H1 (cell line): ENCODE results near the gene KAT14. TPM values are rescaled to one million over a fixed set of nuclear protein-coding genes. Genes with fewer than 3 reads are reported as not detected.

Experiments
- CTCF ChIA-PET: fragments of 300-600 bp; sonication (Branson Sonifier 250); formaldehyde crosslinking; loops from one replicate; lab custom pipeline; 2021; ENCODE audit not compliant: partially characterized antibody; lab: Charles Lee
- POLR2A ChIA-PET: fragments of 300-600 bp; sonication (Branson Sonifier 250); formaldehyde crosslinking; loops from one replicate; lab custom pipeline; 2021; ENCODE audit warnings: inconsistent platforms; ENCODE audit not compliant: partially characterized antibody; lab: Charles Lee
- DNase-seq, 2 experiments: peaks; one replicate each; pipeline versions ENCODE4 v3.0.0 to v3.0.0-alpha.2; 2010 to 2022; ENCODE audit warnings: low spot score in 2 of 2, low read depth in 1 of 2, mixed read lengths in 1 of 2
- FAIRE-seq: peaks from 2 replicates; lab custom pipeline; 2011; peaks lifted over from hg19 to GRCh38; lab: Jason Lieb, UNC
- H2AFZ ChIP-seq: 2 replicates; pipeline ENCODE4 v1.8.1; 2012; ENCODE audit warnings: low read length, inconsistent platforms
- H2AK5ac ChIP-seq: 2 replicates; pipeline ENCODE4 v1.6.1; 2013; ENCODE audit warnings: low read depth, low read length
- H2BK120ac ChIP-seq: replicated peaks from 2 replicates; pipeline ENCODE3; 2013; ENCODE audit warnings: low read depth, low read length, inconsistent platforms
- H2BK12ac ChIP-seq: 2 replicates; pipeline ENCODE4 v1.6.1; 2013; ENCODE audit warnings: low read depth, low read length
- H2BK15ac ChIP-seq: 2 replicates; pipeline ENCODE4 v1.6.1; 2013; ENCODE audit warnings: low read length
- H2BK20ac ChIP-seq: 2 replicates; pipeline ENCODE4 v1.6.1; 2013; ENCODE audit warnings: low read length
- H2BK5ac ChIP-seq: 2 replicates; pipeline ENCODE4 v1.6.1; 2013; ENCODE audit warnings: low read depth, low read length
- H3K14ac ChIP-seq: 2 replicates; pipeline ENCODE4 v1.6.1; 2013; ENCODE audit warnings: inconsistent platforms; ENCODE audit not compliant: insufficient read length
- H3K18ac ChIP-seq: 2 replicates; pipeline ENCODE4 v1.6.1; 2013; ENCODE audit warnings: low read length; ENCODE audit errors: extremely low read depth
- H3K23ac ChIP-seq: 2 replicates; pipeline ENCODE4 v1.6.1; 2013; ENCODE audit warnings: inconsistent platforms; ENCODE audit not compliant: insufficient read length
- H3K23me2 ChIP-seq: 2 replicates; pipeline ENCODE4 v1.6.1; 2013; ENCODE audit warnings: low read depth, low read length
- H3K27ac ChIP-seq: 2 replicates; pipeline ENCODE4 v1.6.1; 2011; ENCODE audit warnings: low read depth, low read length, inconsistent platforms
- H3K27me3 ChIP-seq, 4 experiments: replicated peaks in 1 of 4; 1 replicate in 1 of 4; 2 replicates in 3 of 4; pipeline versions ENCODE4 v1.6.1 to v1.8.1; 2011 to 2013; ENCODE audit warnings: low read length in 3 of 4, mild to moderate bottlenecking in 3 of 4, inconsistent platforms in 2 of 4, mixed read lengths in 2 of 4, moderate library complexity in 1 of 4; ENCODE audit not compliant: control insufficient read depth in 3 of 4, insufficient read depth in 3 of 4; ENCODE audit errors: extremely low read depth in 1 of 4
- H3K36me3 ChIP-seq, 4 experiments: 2 replicates each; pipeline versions ENCODE4 v1.6.1 to v1.8.1; 2011 to 2013; ENCODE audit warnings: mild to moderate bottlenecking in 4 of 4, low read length in 3 of 4, moderate library complexity in 2 of 4, control low read depth in 1 of 4, inconsistent platforms in 1 of 4; ENCODE audit not compliant: insufficient read depth in 4 of 4, control insufficient read depth in 2 of 4
- H3K4ac ChIP-seq: replicated peaks from 2 replicates; pipeline ENCODE3; 2013; ENCODE audit warnings: low read length, low read depth, mixed read lengths, inconsistent platforms; ENCODE audit not compliant: insufficient read length
- H3K4me1 ChIP-seq, 4 experiments: replicated peaks in 1 of 4; 1 replicate in 1 of 4; 2 replicates in 3 of 4; pipeline versions ENCODE4 v1.6.1 to v1.8.1; 2011 to 2013; ENCODE audit warnings: low read length in 3 of 4, inconsistent platforms in 2 of 4, mixed read lengths in 1 of 4; ENCODE audit not compliant: insufficient read depth in 4 of 4, control insufficient read depth in 3 of 4
- H3K4me2 ChIP-seq, 2 experiments: 2 replicates each; pipeline versions ENCODE4 v1.6.1 to v1.8.1; 2011 to 2013; ENCODE audit warnings: low read depth in 2 of 2, low read length in 2 of 2, control low read depth in 1 of 2, inconsistent platforms in 1 of 2, mild to moderate bottlenecking in 1 of 2; ENCODE audit not compliant: insufficient read depth in 1 of 2
- H3K4me3 ChIP-seq, 4 experiments: fragments of 200-600, 300-600 bp in 1 of 4; sonication (generic), shearing (Covaris generic), sonication (Bioruptor Twin) in 1 of 4; 2 replicates each; pipeline versions ENCODE4 v1.5.1 to v1.8.1; 2011 to 2016; ENCODE audit warnings: low read length in 4 of 4, low read depth in 3 of 4, control low read depth in 2 of 4, inconsistent platforms in 2 of 4, mild to moderate bottlenecking in 2 of 4, mixed read lengths in 1 of 4, moderate library complexity in 1 of 4; ENCODE audit not compliant: insufficient read depth in 2 of 4; ENCODE audit errors: extremely low read depth in 1 of 4
- H3K56ac ChIP-seq: replicated peaks from 2 replicates; pipeline ENCODE3; 2013; ENCODE audit warnings: low read depth, mild to moderate bottlenecking, mixed read lengths, low read length, inconsistent platforms; ENCODE audit not compliant: insufficient read length
- H3K79me1 ChIP-seq: 2 replicates; pipeline ENCODE4 v1.6.1; 2013; ENCODE audit warnings: low read depth, low read length, control low read depth
- H3K79me2 ChIP-seq, 2 experiments: 2 replicates each; pipeline versions ENCODE4 v1.6.1 to v1.8.1; 2012 to 2013; ENCODE audit warnings: low read length in 2 of 2, mild to moderate bottlenecking in 2 of 2, inconsistent platforms in 1 of 2; ENCODE audit not compliant: insufficient read depth in 2 of 2, control insufficient read depth in 1 of 2
- H3K9ac ChIP-seq, 4 experiments: replicated peaks in 1 of 4; 1 replicate in 1 of 4; 2 replicates in 3 of 4; pipeline versions ENCODE4 v1.6.1 to v1.8.1; 2011 to 2013; ENCODE audit warnings: low read depth in 3 of 4, low read length in 3 of 4, control low read depth in 2 of 4, mild to moderate bottlenecking in 2 of 4, moderate library complexity in 2 of 4, inconsistent platforms in 1 of 4; ENCODE audit errors: extremely low read depth in 1 of 4
- H3K9me3 ChIP-seq, 2 experiments: 2 replicates each; pipeline versions ENCODE4 v1.6.1 to v1.8.1; 2012 to 2013; ENCODE audit warnings: mild to moderate bottlenecking in 2 of 2, moderate library complexity in 2 of 2, control low read depth in 1 of 2, inconsistent platforms in 1 of 2, low read depth in 1 of 2, low read length in 1 of 2, mixed read lengths in 1 of 2; ENCODE audit not compliant: insufficient read depth in 2 of 2
- H4K20me1 ChIP-seq, 2 experiments: replicated peaks in 1 of 2; 2 replicates each; pipeline versions ENCODE3 to v1.8.1; 2011 to 2013; ENCODE audit warnings: inconsistent platforms in 2 of 2, low read length in 2 of 2, mild to moderate bottlenecking in 1 of 2; ENCODE audit not compliant: insufficient read depth in 2 of 2, control insufficient read depth in 1 of 2
- H4K5ac ChIP-seq: 2 replicates; pipeline ENCODE4 v1.6.1; 2013; ENCODE audit warnings: low read length, low read depth, mixed read lengths, inconsistent platforms; ENCODE audit not compliant: insufficient read length
- H4K8ac ChIP-seq: 2 replicates; pipeline ENCODE4 v1.8.0; 2013; ENCODE audit warnings: mild to moderate bottlenecking, moderate library complexity, low read length, inconsistent platforms; ENCODE audit not compliant: insufficient read depth; ENCODE audit errors: extremely low read depth
- H4K91ac ChIP-seq: replicated peaks from 2 replicates; pipeline ENCODE3; 2013; ENCODE audit warnings: low read length, mixed read lengths, inconsistent platforms; ENCODE audit not compliant: insufficient read length
- CEBPB ChIP-seq: IDR thresholded peaks from 2 replicates; pipeline ENCODE4 v1.6.1; 2012; ENCODE audit warnings: low read depth, low read length
- CHD1 ChIP-seq: IDR thresholded peaks from 2 replicates; pipeline ENCODE4 v1.6.1; 2012; ENCODE audit warnings: low read depth, low read length, improper control_type of control experiment
- CTBP2 ChIP-seq: IDR thresholded peaks from 2 replicates; pipeline ENCODE4 v1.7.0; 2011; ENCODE audit warnings: borderline replicate concordance, mild to moderate bottlenecking, moderate library complexity, mixed read lengths, low read length; ENCODE audit not compliant: insufficient read depth, insufficient read length
- PHF8 ChIP-seq: fragments of 200-600 bp; sonication (generic); conservative IDR thresholded peaks from 2 replicates; pipeline ENCODE4 v1.7.1; 2012; ENCODE audit warnings: low read depth, mild to moderate bottlenecking, inconsistent platforms, low read length, moderate library complexity
- POLR2A ChIP-seq, 2 experiments: IDR thresholded peaks; 1 replicate in 1 of 2; 2 replicates in 1 of 2; pipeline ENCODE4 v1.6.1; 2011; ENCODE audit warnings: low read depth in 2 of 2, low read length in 2 of 2, mild to moderate bottlenecking in 2 of 2; ENCODE audit errors: control extremely low read depth in 1 of 2
- ZNF274 ChIP-seq: IDR thresholded peaks from 2 replicates; pipeline ENCODE4 v1.7.0; 2012; ENCODE audit warnings: low read length, borderline replicate concordance; ENCODE audit errors: extremely low read depth
- WGBS, 2 experiments: shearing (Covaris generic) in 1 of 2; methylation state at CpG; one replicate each; pipeline versions ENCODE4 v1.1.6 to v1.1.7; 2013 to 2015; ENCODE audit warnings: low lambda C conversion rate in 2 of 2, mixed read lengths in 2 of 2, inconsistent platforms in 1 of 2, low coverage in 1 of 2, missing lambda C conversion rate in 1 of 2; ENCODE audit not compliant: insufficient replicate concordance in 2 of 2, insufficient coverage in 1 of 2, insufficient read length in 1 of 2; ENCODE audit errors: extremely low coverage in 1 of 2, missing lambda C conversion rate in 1 of 2; 5-methylcytosine and 5-hydroxymethylcytosine counted together
- polyA plus RNA-seq, 7 experiments: library from polyadenylated mRNA; depleted of rRNA in 3 of 7; stranded (reverse) in 5 of 7; unstranded in 2 of 7; fragments of >200 nt in 5 of 7; fragments of 200-250 nt in 2 of 7; gene quantifications; 1 replicate in 5 of 7; 2 replicates in 1 of 7; 4 replicates in 1 of 7; pipeline versions ENCODE4 v1.2.1 to v1.2.3, GENCODE V29; 2011 to 2013; ENCODE audit warnings: missing spikeins in 2 of 7, mixed read lengths in 2 of 7
- total RNA-seq: library from RNA; stranded (reverse); fragmentation: NEBNext Ultra II Directional; extraction: Animal tissue kit (Norgen Biotek cat#: 25700); gene quantifications from 2 replicates; pipeline ENCODE4 v1.2.1, GENCODE V29; 2021
- TF ChIP-seq, protein P1 (sequence below): IDR thresholded peaks from 2 replicates; pipeline ENCODE4 v1.6.1; 2011; ENCODE audit warnings: low read length, improper control_type of control experiment

Gene KAT14
- total and polyA plus RNA-seq, 2 of the 8 experiments (the other 6 are each of a cell fraction or from before 2014, with no cell fraction given), result 17.3 to 29.3 TPM

DNA sequence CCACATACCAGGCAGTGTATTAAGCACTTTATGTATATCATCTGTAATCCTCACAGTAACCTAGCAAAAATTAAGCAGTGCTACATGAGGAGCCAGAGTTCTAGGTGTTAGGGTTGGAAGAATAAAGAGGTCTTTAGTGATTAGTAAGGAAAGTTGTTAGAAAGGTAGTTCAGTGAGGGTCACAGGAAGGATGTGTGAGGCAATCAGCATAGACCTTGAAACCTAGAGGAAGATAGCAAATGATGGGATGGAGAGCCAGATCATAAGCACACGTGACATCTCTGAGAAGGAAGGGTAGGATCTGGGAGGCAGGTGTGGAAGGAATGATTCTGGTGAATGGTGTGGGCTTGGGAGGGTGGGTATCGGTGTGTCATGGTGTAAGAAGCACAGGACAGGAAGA, 2.2 kb downstream of the KAT14 start:
- H3K79me1 ChIP-seq, result peaks cover 5% of the 10 kb centered on the region
- H3K4ac ChIP-seq, result no peak overlapping the region
- no peak overlapping the region for H3K56ac ChIP-seq
- H3K9ac ChIP-seq, result peak overlapping the region in 1 of 4 experiments; percentile 24; a peak in 1 of 7 replicates
- ChIA-PET POLR2A (interaction anchor here (1.3 kb wide), 1 partner anchor 25 kb away, joined by 3 read pairs; no protein-coding TSS in a partner anchor), CTCF (interaction anchor here (1.0 kb wide), 1 partner anchor 144 kb away, joined by 3 read pairs; no protein-coding TSS in a partner anchor)
- H2BK15ac ChIP-seq, result no peak overlapping the region
- peaks cover 0 to 9% of the 10 kb centered on the region in 2 experiments for H4K20me1 ChIP-seq
- H2BK5ac ChIP-seq, result no peak overlapping the region
- no peak overlapping the region for H2AFZ ChIP-seq
- peaks cover 0 to 6% (median 3%) of the 10 kb centered on the region in 4 experiments; a peak in 5 of 7 replicates for H3K4me1 ChIP-seq
- peaks cover 18 to 45% of the 10 kb centered on the region in 2 experiments for H3K79me2 ChIP-seq
- H3K23ac ChIP-seq, result no peak overlapping the region
- H3K14ac ChIP-seq, result no peak overlapping the region
- no peak overlapping the region for H3K27ac ChIP-seq
- peak overlapping the region; percentile 3 to 87; a peak in 3 of 4 replicates for H3K4me2 ChIP-seq
- no peak for FAIRE-seq
- peak overlapping the region in 1 of 4 experiments; percentile 94; a peak in 1 of 8 replicates for H3K4me3 ChIP-seq
- TF ChIP-seq ZNF274 (no peak), POLR2A (IDR thresholded peaks at IDR 0.05; ENCODE audit: control extremely low read depth in 1 of 2, low read depth in 2 of 2, low read length in 2 of 2) (no peak), CTBP2 (no peak), CEBPB (no peak), PHF8 (no peak), CHD1 (no peak)
- TF ChIP-seq, protein P1, sequence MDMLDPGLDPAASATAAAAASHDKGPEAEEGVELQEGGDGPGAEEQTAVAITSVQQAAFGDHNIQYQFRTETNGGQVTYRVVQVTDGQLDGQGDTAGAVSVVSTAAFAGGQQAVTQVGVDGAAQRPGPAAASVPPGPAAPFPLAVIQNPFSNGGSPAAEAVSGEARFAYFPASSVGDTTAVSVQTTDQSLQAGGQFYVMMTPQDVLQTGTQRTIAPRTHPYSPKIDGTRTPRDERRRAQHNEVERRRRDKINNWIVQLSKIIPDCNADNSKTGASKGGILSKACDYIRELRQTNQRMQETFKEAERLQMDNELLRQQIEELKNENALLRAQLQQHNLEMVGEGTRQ, result no peak
- H4K5ac ChIP-seq, result no peak overlapping the region
- H4K91ac ChIP-seq, result no peak overlapping the region
- no peak overlapping the region for H2AK5ac ChIP-seq
- no peak overlapping the region for H4K8ac ChIP-seq
- peak overlapping the region; percentile 17; the same call in 1 of the 2 replicates for H2BK12ac ChIP-seq
- peaks cover 6% of the 10 kb centered on the region; the same call in 1 of the 2 replicates for H3K23me2 ChIP-seq
- no peak overlapping the region for H2BK120ac ChIP-seq
- no peak overlapping the region for H3K18ac ChIP-seq
- H3K27me3 ChIP-seq, result no peaks in the 10 kb centered on the region; a peak in 1 of 7 replicates
- H3K9me3 ChIP-seq, result no peaks in the 10 kb centered on the region
- WGBS, 2 experiments, result 95% methylated on average over 2 of the region's 2 CpGs; no CpG with 5 or more reads in 1 of the 2 experiments
- peaks cover 0 to 15% (median 6%) of the 10 kb centered on the region in 4 experiments; a peak in 5 of 8 replicates for H3K36me3 ChIP-seq
- DNase-seq, result no peak
- no peak overlapping the region for H2BK20ac ChIP-seq
